Amniotic epithelial cell (primary cell): Measurements from ENCODE around the gene GGCT.
"Not testable (repeated sequence)": the region's sequence is repeated elsewhere in the genome, so short reads cannot be mapped to it uniquely, and the experiment has no call there.

ENCODE experiments used
- DNase-seq: peaks from one replicate; pipeline ENCODE4 v3.0.0-alpha.2; 2010; ENCODE audit warnings: low read depth

GGCT gene

GRCh38 chr7:30504301-30505173, at the start of gene GGCT:
TSS of gene GGCT (minus strand) at chr7:30504829. CDS start at chr7:30504709, 120 bp downstream.
- DNase-seq, result peak; percentile 96

GRCh38 chr7:30553546-30553945, 48.9 kb upstream of the GGCT start:
- DNase-seq, result no peak

- no peak for DNase-seq
Measured at GRCh38 chr7:30553141-30553540, 48.5 kb upstream of the GGCT start.

- no peak for DNase-seq
Measured at GRCh38 chr7:30552330-30552729, 47.7 kb upstream of the GGCT start.

GRCh38 chr7:30549931-30550493, 45.4 kb upstream of the GGCT start:
- DNase-seq, result no peak

- peak; percentile 65 for DNase-seq
Measured at GRCh38 chr7:30548845-30549244, 44.2 kb upstream of the GGCT start.

GRCh38 chr7:30546596-30546995, 42.0 kb upstream of the GGCT start:
- DNase-seq, result no peak

GRCh38 chr7:30545791-30546555, 41.3 kb upstream of the GGCT start:
- DNase-seq, result peak; percentile 81

- DNase-seq, result peak; percentile 94
Measured at GRCh38 chr7:30543813-30544525, 39.3 kb upstream of the GGCT start.

- not testable (repeated sequence) for DNase-seq
Measured at GRCh38 chr7:30543115-30543514, 38.5 kb upstream of the GGCT start.

- DNase-seq, result no peak
Measured at GRCh38 chr7:30533886-30534285, 29.3 kb upstream of the GGCT start.

- peak; percentile 29 for DNase-seq
Measured at GRCh38 chr7:30531286-30531685, 26.7 kb upstream of the GGCT start.

GRCh38 chr7:30530373-30530772, 25.7 kb upstream of the GGCT start:
- DNase-seq, result no peak

- no peak for DNase-seq
Measured at GRCh38 chr7:30528779-30529178, 24.1 kb upstream of the GGCT start.

GRCh38 chr7:30527297-30527696, 22.7 kb upstream of the GGCT start:
- not testable (repeated sequence) for DNase-seq

- DNase-seq, result no peak
Measured at GRCh38 chr7:30526163-30526562, 21.5 kb upstream of the GGCT start.

GRCh38 chr7:30525429-30525828, 20.8 kb upstream of the GGCT start:
- no peak for DNase-seq

- no peak for DNase-seq
Measured at GRCh38 chr7:30524545-30524944, 19.9 kb upstream of the GGCT start.

- no peak for DNase-seq
Measured at GRCh38 chr7:30523466-30523865, 18.8 kb upstream of the GGCT start.

GRCh38 chr7:30522159-30522558, 17.5 kb upstream of the GGCT start:
- no peak for DNase-seq

GRCh38 chr7:30521532-30521931, 16.9 kb upstream of the GGCT start:
- peak; percentile 90 for DNase-seq

GRCh38 chr7:30519122-30519521, 14.5 kb upstream of the GGCT start:
- DNase-seq, result no peak
